IMR-90 (cell line): Measurements from ENCODE around the gene CCDC7. TPM values are rescaled to one million over a fixed set of nuclear protein-coding genes. Genes with fewer than 3 reads are reported as not detected.

ENCODE experiments used
- ATAC-seq: fragments of 200-7000 bp; cut with Tn5 transposase; 2 replicates; pipeline ENCODE4 v1.9.1; 2020; ENCODE audit warnings: low read depth, mild to moderate bottlenecking, moderate library complexity
- BruUV-seq: library from RNA; stranded (reverse); fragments of 400-500 nt; replicated peaks from 2 replicates; lab custom pipeline; 2021; lab: Mats Ljungman, UMichigan
- CTCF ChIA-PET: fragments of 300-600 bp; formaldehyde crosslinking; extraction: SDS; loops from one replicate; lab custom pipeline; 2021; ENCODE audit warnings: antibody characterized with exemption; lab: Yijun Ruan, JAX
- POLR2A ChIA-PET: fragments of 300-600 bp; sonication (Branson Sonifier 250); formaldehyde crosslinking; loops from one replicate; lab custom pipeline; 2022; ENCODE audit warnings: antibody characterized with exemption; ENCODE audit not compliant: unreplicated experiment; lab: Charles Lee
- DNase-seq: peaks from one replicate; pipeline ENCODE4 v3.0.0; 2013
- H2AFZ ChIP-seq: replicated peaks from 2 replicates; pipeline ENCODE3; 2013; ENCODE audit warnings: low read length, mild to moderate bottlenecking; ENCODE audit not compliant: poor library complexity
- H2AK5ac ChIP-seq: 2 replicates; pipeline ENCODE4 v1.6.1; 2013; ENCODE audit warnings: low read depth, low read length, inconsistent platforms
- H2AK9ac ChIP-seq: replicated peaks from 2 replicates; pipeline ENCODE3; 2013; ENCODE audit warnings: mild to moderate bottlenecking, low read depth, low read length, moderate library complexity; ENCODE audit not compliant: poor library complexity
- H2BK120ac ChIP-seq: 2 replicates; pipeline ENCODE4 v1.6.1; 2013; ENCODE audit warnings: low read depth, low read length, inconsistent platforms
- H2BK15ac ChIP-seq: 3 replicates; pipeline ENCODE4 v1.6.1; 2013; ENCODE audit warnings: low read depth, low read length, inconsistent platforms
- H2BK20ac ChIP-seq: 2 replicates; pipeline ENCODE4 v1.6.1; 2013; ENCODE audit warnings: low read depth, mild to moderate bottlenecking, inconsistent platforms, low read length, moderate library complexity
- H2BK5ac ChIP-seq: 2 replicates; pipeline ENCODE4 v1.6.1; 2013; ENCODE audit warnings: mild to moderate bottlenecking, low read depth, low read length, inconsistent platforms; ENCODE audit not compliant: poor library complexity, severe bottlenecking
- H3K14ac ChIP-seq: replicated peaks from 2 replicates; pipeline ENCODE4 v1.6.1; 2013; ENCODE audit warnings: low read depth, low read length, inconsistent platforms
- H3K18ac ChIP-seq: 2 replicates; pipeline ENCODE4 v1.6.1; 2013; ENCODE audit warnings: low read depth, low read length, control low read depth
- H3K23ac ChIP-seq: 2 replicates; pipeline ENCODE4 v1.6.1; 2013; ENCODE audit warnings: low read depth, low read length, inconsistent platforms
- H3K27ac ChIP-seq: 2 replicates; pipeline ENCODE4 v1.5.1; 2013; ENCODE audit warnings: mild to moderate bottlenecking, control low read depth, low read length; ENCODE audit not compliant: insufficient read depth
- H3K27me3 ChIP-seq: 2 replicates; pipeline ENCODE4 v1.6.1; 2013; ENCODE audit warnings: low read length; ENCODE audit not compliant: control insufficient read depth, insufficient read depth
- H3K36me3 ChIP-seq: 2 replicates; pipeline ENCODE4 v1.6.1; 2013; ENCODE audit warnings: low read length, mixed read lengths; ENCODE audit not compliant: control insufficient read depth, insufficient read depth
- H3K4ac ChIP-seq: 2 replicates; pipeline ENCODE4 v1.6.1; 2013; ENCODE audit warnings: low read depth, low read length, inconsistent platforms
- H3K4me1 ChIP-seq: 2 replicates; pipeline ENCODE4 v1.6.1; 2013; ENCODE audit warnings: low read length, mixed read lengths; ENCODE audit not compliant: control insufficient read depth, insufficient read depth
- H3K4me2 ChIP-seq: 2 replicates; pipeline ENCODE4 v1.6.1; 2013; ENCODE audit warnings: low read depth, mild to moderate bottlenecking, control low read depth, low read length, moderate library complexity
- H3K4me3 ChIP-seq: 2 replicates; pipeline ENCODE4 v1.5.1; 2013; ENCODE audit warnings: low read depth, mild to moderate bottlenecking, control low read depth, low read length, moderate library complexity; ENCODE audit not compliant: insufficient read depth
- H3K56ac ChIP-seq: 2 replicates; pipeline ENCODE4 v1.6.1; 2013; ENCODE audit warnings: low read length, inconsistent platforms; ENCODE audit not compliant: insufficient read depth; ENCODE audit errors: extremely low read depth
- H3K79me1 ChIP-seq, 2 experiments: 2 replicates each; pipeline ENCODE4 v1.6.1; 2013; ENCODE audit warnings: low read length in 2 of 2, inconsistent platforms in 1 of 2, low read depth in 1 of 2
- H3K9ac ChIP-seq: 2 replicates; pipeline ENCODE4 v1.6.1; 2013; ENCODE audit warnings: low read depth, low read length, control low read depth
- H3K9me1 ChIP-seq: 2 replicates; pipeline ENCODE4 v1.6.1; 2013; ENCODE audit warnings: low read length, inconsistent platforms; ENCODE audit not compliant: insufficient read depth
- H3K9me3 ChIP-seq: 2 replicates; pipeline ENCODE4 v1.6.1; 2013; ENCODE audit warnings: low read length; ENCODE audit not compliant: control insufficient read depth, insufficient read depth
- H4K20me1 ChIP-seq: 2 replicates; pipeline ENCODE4 v1.6.1; 2013; ENCODE audit warnings: low read length, inconsistent platforms; ENCODE audit not compliant: insufficient read depth
- H4K5ac ChIP-seq: 2 replicates; pipeline ENCODE4 v1.6.1; 2013; ENCODE audit warnings: mild to moderate bottlenecking, low read depth, low read length, control low read depth
- H4K8ac ChIP-seq, 2 experiments: 2 replicates each; pipeline ENCODE4 v1.6.1; 2013; ENCODE audit warnings: low read depth in 2 of 2, low read length in 2 of 2, control low read depth in 1 of 2, inconsistent platforms in 1 of 2
- H4K91ac ChIP-seq: 2 replicates; pipeline ENCODE4 v1.6.1; 2013; ENCODE audit warnings: low read depth, low read length, inconsistent platforms; ENCODE audit not compliant: insufficient read depth
- CEBPB ChIP-seq: IDR thresholded peaks from 2 replicates; pipeline ENCODE4 v1.6.1; 2012; ENCODE audit warnings: low read depth, low read length, improper control_type of control experiment
- CHD1 ChIP-seq: IDR thresholded peaks from 2 replicates; pipeline ENCODE4 v1.6.1; 2012; ENCODE audit warnings: low read depth, low read length, improper control_type of control experiment
- CTCF ChIP-seq: conservative IDR thresholded peaks from 2 replicates; pipeline ENCODE4 v1.5.1; 2012; ENCODE audit warnings: mild to moderate bottlenecking, low read depth, low read length, improper control_type of control experiment
- FOS ChIP-seq: fragments of 150-350 bp; IDR thresholded peaks from 2 replicates; pipeline ENCODE4 v1.6.1; 2016; ENCODE audit warnings: low read depth, low read length
- MAFK ChIP-seq: IDR thresholded peaks from 2 replicates; pipeline ENCODE4 v1.6.1; 2012; ENCODE audit warnings: low read depth, low read length, improper control_type of control experiment
- MAZ ChIP-seq: IDR thresholded peaks from 2 replicates; pipeline ENCODE4 v1.6.1; 2012; ENCODE audit warnings: low read depth, mild to moderate bottlenecking, low read length, improper control_type of control experiment, moderate library complexity, borderline replicate concordance
- MXI1 ChIP-seq: IDR thresholded peaks from 2 replicates; pipeline ENCODE4 v1.6.1; 2012; ENCODE audit warnings: low read depth, mild to moderate bottlenecking, low read length, moderate library complexity, borderline replicate concordance
- NFE2L2 ChIP-seq: fragments of 150-350 bp; IDR thresholded peaks from 2 replicates; pipeline ENCODE4 v1.6.1; 2016; ENCODE audit warnings: low read depth, mild to moderate bottlenecking, low read length
- POLR2A ChIP-seq: IDR thresholded peaks from 2 replicates; pipeline ENCODE4 v1.6.1; 2012; ENCODE audit warnings: mild to moderate bottlenecking, low read depth, low read length
- RCOR1 ChIP-seq: IDR thresholded peaks from 2 replicates; pipeline ENCODE4 v1.6.1; 2012; ENCODE audit warnings: mild to moderate bottlenecking, low read length, improper control_type of control experiment; ENCODE audit not compliant: insufficient replicate concordance
- RFX5 ChIP-seq: IDR thresholded peaks from 2 replicates; pipeline ENCODE4 v1.8.0; 2012; ENCODE audit warnings: low read depth, mild to moderate bottlenecking, low read length, moderate library complexity
- SMC3 ChIP-seq: fragments of 150-350 bp; IDR thresholded peaks from 2 replicates; pipeline ENCODE4 v1.6.1; 2016; ENCODE audit warnings: low read depth, mild to moderate bottlenecking, antibody characterized with exemption, low read length, moderate library complexity
- WGBS, 2 experiments: methylation state at CpG; one replicate each; pipeline versions ENCODE4 v1.1.5 to v1.1.7; 2013; ENCODE audit warnings: missing lambda C conversion rate in 2 of 2; ENCODE audit not compliant: insufficient read length in 1 of 2; ENCODE audit errors: extremely low coverage in 2 of 2; 5-methylcytosine and 5-hydroxymethylcytosine counted together
- dilution Hi-C: fragments of 300-500 bp; cut with HindIII; formaldehyde crosslinking; loops from one replicate; pipeline ENCODE4 v1.14.3; 2018; ENCODE audit warnings: low sequenced_read_pairs; ENCODE audit not compliant: unreplicated experiment
- in situ Hi-C: fragments of 300-500 bp; cut with MboI; formaldehyde crosslinking; loops from 3 replicates; pipeline ENCODE4 v1.14.3; 2019; ENCODE audit warnings: low sequenced_read_pairs, inconsistent platforms, mixed read lengths
- intact Hi-C: fragments of 100-400 bp; cut with micrococcal nuclease; formaldehyde crosslinking; loops from 2 replicates; pipeline ENCODE4 v1.10.0; 2022
- polyA plus RNA-seq, 3 experiments: library from polyadenylated mRNA; depleted of rRNA; stranded (reverse); fragments of >200 nt; gene quantifications; 2 replicates each; pipeline ENCODE4 v1.2.3, GENCODE V29; 2012; ENCODE audit warnings: low replicate concordance in 1 of 3
- total RNA-seq: library from RNA; depleted of rRNA; stranded (reverse); fragments of >200 nt; gene quantifications from 2 replicates; pipeline ENCODE4 v1.2.3, GENCODE V29; 2012

CCDC7 gene
- total and polyA plus RNA-seq, 2 of the 4 experiments (the other 2 are of a cell fraction): 0.74 to 4.3 TPM

GRCh38 chr10:32409741-32410140 lies 36.2 kb upstream of the CCDC7 start:
- dilution Hi-C loops: no loop called here
- no TSS peak for BruUV-seq
- Histone ChIP-seq H4K5ac (no peak overlapping the region), H2AK9ac (no peak overlapping the region), H3K79me1 (no peaks in the 10 kb centered on the region), H4K91ac (no peak overlapping the region), H3K18ac (no peak overlapping the region), H3K4me2 (no peak overlapping the region), H2BK120ac (no peak overlapping the region), H4K8ac (no peak overlapping the region), H3K36me3 (no peaks in the 10 kb centered on the region), H3K27ac (no peak overlapping the region), H2BK5ac (no peak overlapping the region), H2AK5ac (no peak overlapping the region), H3K9me3 (no peaks in the 10 kb centered on the region), H3K9me1 (no peaks in the 10 kb centered on the region), H3K23ac (no peak overlapping the region), H3K4ac (no peak overlapping the region), H3K9ac (no peak overlapping the region), H3K4me3 (no peak overlapping the region), H3K27me3 (no peaks in the 10 kb centered on the region), H2BK20ac (no peak overlapping the region), H2BK15ac (no peak overlapping the region), H3K56ac (no peak overlapping the region), H3K4me1 (peaks cover 3% of the 10 kb centered on the region; the same call in 1 of the 2 replicates), H4K20me1 (no peaks in the 10 kb centered on the region), H2AFZ (no peak overlapping the region), H3K14ac (no peak overlapping the region)
- DNase-seq: peak; percentile 7
- CTCF ChIA-PET: no interaction called here
- no peak for ATAC-seq
- TF ChIP-seq MAFK (no peak), NFE2L2 (no peak), POLR2A (no peak), RFX5 (no peak), MXI1 (no peak), CTCF (no peak), MAZ (no peak), FOS (no peak), CHD1 (no peak), RCOR1 (no peak), CEBPB (no peak), SMC3 (no peak)
- POLR2A ChIA-PET: no interaction called here
- in situ Hi-C loops: no loop called here
- 40% methylated on average over 2 of the region's 3 CpGs; no CpG with 5 or more reads in 1 of the 2 experiments for WGBS, 2 experiments
- intact Hi-C loops: no loop called here
